K562 (cell line): Measurements from ENCODE around the gene NEB.

Experiments used
- DIDO1 ChIP-seq: fragments of 450-650 bp; IDR thresholded peaks from 2 replicates; pipeline ENCODE4 v1.6.1; 2016; ENCODE audit warnings: low read depth, missing biosample characterization, missing genetic modification characterization
- GABPB2 ChIP-seq: fragments of 250-450 bp; sonication (Bioruptor Pico); conservative IDR thresholded peaks from 2 replicates; pipeline ENCODE4 v1.5.1; 2021; ENCODE audit warnings: mild to moderate bottlenecking
- GATAD2A ChIP-seq: fragments of 450-650 bp; IDR thresholded peaks from 2 replicates; pipeline ENCODE4 v1.6.1; 2017
- STAT5B ChIP-seq: fragments of 250-450 bp; sonication (Bioruptor Pico); IDR thresholded peaks from 2 replicates; pipeline ENCODE4 v1.8.0; 2021; ENCODE audit warnings: mild to moderate bottlenecking, inconsistent platforms
- TCF7 ChIP-seq: sonication (generic); IDR thresholded peaks from 2 replicates; pipeline ENCODE4 v1.6.1; 2016; ENCODE audit warnings: antibody characterized with exemption, borderline replicate concordance

- TF ChIP-seq GABPB2 (CRISPR knock-in tag) (no peak), DIDO1 (tag) (no peak), STAT5B (CRISPR knock-in tag) (no peak), TCF7 (no peak), GATAD2A (no peak)
Observed at GRCh38 chr2:151655663-151656398, 78.4 kb downstream of the NEB start.
